ENCODE measurements around the gene MYRF.

MYRF gene

DNA sequence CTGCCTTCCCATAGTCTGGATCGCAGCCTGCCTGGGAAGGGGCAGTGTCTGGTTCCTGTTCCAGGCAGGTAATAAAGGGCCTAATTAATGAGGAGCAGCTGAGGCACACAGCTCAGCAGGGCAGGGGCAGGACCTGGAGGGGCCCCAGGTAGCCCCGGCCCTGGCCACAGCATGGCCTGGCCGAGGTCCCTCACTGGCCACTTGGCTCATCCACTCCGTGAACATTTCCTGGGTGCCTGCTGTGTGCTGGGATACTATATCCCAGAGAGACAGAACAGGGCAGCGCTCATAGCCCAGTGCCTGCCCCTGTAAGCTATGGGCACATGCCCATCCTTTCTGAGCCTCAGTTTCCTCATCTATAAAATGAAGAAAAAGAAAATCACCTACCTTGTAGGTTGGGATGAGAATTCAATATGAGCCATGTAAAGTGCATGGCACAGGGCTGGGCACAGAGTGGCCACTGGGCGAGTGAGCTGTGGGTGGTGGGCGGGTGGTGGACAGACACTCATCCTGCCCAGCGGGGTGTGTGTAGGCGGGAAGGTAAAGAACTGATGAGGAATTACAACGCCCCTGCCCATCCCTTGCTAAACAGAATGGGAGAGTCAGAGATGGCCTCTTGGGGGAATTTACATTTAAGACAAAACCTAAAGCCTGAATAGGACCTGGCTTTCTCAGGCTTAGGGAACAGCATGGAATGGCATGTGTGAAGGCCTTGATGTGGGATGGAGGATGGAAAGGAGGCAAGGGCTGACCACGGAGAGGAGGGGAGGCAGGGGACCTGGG lies 9.2 kb downstream of the MYRF start:
- no peak for DNase-seq

DNA sequence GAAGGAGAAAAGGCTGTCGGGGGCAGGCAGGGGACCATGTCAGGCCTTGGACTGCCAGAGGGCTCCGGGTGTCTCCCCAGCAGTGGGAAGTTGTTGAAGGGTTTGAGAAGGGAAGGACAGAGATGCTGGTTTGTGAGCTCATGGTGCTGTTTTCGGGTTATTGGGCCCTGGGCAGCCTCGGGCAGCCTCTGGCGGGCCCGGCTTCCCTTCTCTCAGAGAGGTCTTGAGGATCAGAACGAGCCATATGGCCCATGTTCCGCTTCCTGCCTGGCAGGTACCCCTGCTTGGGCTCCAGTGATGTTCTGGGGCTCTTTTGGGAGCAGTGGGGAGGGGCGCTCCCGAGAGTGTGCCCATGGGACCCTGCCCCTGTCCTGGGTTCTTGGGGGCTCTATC lies 9.8 kb downstream of the MYRF start:
- no peak for DNase-seq

DNA sequence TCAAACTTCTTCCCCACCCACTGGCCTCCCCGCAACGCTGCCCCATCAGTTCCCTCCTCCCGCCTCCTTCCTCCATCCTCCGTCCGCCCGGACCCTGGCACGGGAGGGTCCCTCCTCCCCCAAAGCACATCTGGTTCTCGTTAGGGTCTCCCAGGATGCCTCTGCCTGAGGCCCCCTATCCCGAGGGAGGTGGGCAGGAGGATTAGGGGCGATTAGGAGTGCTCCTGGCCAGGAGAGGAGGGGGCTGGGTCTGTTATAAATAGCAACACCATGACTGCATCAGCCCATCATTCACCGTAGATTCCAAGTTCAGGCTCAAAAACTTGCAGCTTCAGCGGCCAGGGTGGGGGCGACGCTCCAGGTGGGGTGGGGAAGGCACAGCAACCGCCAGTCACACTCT lies 10.4 kb downstream of the MYRF start:
- DNase-seq, result no peak

DNA sequence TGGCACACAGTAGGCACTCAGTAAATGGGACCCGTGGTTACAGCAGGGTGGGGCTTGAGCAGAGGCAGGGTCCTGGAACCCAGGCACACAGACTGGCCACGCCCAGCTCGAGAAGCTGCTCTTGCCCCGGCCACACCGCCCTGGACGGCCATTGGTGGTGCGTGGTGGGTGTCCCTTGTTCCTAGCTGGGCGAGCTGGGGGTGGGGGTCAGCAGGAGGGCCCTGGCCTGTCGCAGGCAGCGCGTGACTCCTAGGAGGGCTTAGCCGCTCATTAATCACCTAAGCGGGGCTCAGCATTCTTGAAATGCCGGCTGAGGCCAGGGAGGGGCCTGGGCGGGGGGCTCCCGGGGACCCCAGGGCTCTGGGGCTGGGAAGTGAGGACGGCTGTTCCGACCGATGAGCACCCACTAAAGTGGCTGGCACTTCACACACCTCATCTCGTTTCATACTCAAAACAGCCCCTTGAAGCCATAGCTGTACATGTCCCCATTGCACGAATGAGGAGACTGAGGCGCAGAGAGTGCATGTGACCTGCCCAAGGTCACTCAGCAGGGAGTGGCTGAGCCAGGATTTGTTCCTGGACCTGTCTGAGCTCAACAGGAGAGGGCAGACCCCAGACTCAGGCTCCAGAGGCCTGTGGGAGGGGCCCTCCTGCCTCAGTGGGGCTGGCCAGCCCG lies 11.6 kb downstream of the MYRF start:
- no peak for DNase-seq

DNA sequence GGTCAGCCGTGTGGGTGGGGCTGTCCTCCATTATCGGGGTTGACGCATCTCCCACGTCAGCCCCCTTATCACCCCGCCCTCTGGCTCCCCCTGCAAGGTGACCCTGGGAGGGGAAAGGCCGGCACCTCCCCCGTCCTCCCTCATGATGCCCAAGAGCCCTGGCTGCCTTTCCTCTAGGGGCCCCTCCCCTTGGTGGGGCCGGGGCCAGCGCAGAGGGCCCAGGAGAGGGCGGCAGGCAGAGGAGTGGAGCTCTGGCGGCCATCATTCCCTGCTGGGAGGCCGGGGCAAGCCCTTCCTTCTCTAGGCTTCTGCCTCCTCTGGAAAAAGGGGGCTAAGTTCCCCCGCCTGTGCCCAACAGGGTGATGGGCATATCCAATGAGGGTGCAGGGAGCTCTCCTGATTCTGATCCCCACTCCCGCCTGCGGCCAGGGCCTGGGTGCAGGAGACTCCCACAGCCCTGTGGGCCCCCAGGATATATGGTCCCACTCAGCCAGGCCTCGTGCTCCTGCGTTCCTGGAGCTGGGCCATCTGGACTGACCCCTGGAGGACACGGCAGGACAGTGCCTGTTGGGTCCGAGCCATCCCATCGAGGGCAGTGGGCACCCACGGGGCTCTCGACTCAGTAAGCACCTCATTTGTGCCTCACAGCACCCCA lies 12.3 kb downstream of the MYRF start:
- DNase-seq, result no peak

DNA sequence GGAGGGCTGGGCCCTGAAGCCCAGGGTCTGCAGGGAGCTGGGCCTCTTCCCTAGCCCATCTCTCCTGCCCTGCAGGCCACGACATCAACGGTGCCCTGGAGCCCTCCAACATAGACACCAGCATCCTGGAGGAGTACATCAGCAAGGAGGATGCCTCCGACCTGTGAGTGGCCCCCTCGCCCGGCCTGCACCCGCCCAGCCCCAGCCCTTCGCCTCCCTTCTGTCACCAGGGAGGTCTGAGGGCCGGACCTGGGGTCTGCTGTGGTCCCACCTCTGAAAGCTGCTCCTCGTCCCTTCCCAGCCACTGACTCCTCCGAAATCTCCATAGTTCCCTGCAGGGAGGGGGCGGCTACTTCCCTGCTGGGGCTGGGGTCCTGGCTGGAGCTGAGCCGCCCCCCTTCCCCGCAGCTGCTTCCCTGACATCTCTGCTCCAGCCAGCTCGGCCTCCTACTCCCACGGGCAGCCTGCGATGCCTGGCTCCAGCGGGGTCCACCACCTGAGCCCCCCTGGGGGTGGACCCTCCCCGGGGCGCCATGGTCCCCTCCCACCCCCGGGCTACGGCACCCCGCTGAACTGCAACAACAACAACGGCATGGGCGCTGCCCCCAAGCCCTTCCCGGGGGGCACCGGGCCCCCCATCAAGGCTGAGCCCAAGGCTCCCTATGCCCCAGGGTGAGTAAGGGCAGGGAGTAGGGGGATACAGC lies 13.3 kb downstream of the MYRF start:
- no peak for DNase-seq

DNA sequence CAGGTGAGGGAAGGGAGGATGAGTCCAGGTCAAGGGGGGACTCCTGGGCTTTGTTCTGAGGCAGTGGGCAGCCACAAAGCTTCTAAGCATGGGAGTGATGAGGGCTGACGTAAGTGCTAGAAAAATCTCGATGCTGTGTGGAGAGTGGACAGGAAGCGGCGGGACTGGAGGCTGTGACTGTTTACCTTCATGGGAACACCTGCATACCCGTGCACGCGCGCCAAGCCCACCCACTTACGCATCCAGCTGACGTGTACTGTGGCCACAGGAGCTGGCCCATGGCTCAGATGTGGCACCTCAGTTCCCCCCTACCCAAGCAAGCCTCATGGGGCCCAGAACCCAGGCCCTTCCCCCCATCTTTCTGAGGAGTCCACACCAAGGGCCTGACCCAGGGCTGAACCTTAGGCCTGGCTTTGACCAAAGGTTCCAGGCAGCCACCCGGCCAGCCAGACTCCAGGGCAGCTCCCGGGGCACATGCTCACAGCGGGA lies 14.0 kb downstream of the MYRF start:
- DNase-seq, result no peak

DNA sequence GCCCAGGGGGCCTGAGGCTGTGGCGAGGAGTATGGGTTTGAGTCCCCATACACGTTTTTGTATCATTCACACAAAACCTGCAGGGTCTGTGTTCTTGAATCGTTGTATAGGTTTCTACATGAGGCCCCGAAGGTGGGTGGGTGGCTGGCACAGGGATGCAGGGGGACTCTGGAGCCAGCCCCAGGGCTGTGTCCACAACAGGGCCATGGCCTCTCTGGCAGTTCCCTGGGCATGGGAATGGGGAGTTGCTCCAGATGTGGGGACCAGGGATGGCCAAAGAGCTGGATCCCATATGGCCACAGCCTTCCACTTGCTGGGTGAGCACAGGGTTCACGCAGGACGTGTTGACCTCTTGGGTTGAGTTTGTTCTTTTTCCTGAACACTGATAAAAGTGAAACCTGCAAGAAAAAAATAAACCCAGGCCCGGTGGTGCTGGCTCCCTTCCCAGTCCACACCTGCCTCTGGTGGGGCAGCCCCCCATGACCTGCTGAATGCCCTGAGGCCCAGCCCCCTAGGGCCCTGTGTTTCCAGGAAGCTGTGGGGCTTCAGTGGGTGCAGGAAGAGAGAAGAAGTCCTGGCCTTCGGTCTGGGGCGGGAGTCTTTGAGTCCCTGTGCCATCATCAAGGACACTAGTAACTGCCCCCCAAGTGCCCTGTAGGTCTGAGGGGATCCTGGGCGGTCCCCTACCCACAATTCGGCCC lies 16.1 kb downstream of the MYRF start:
- no peak for DNase-seq

DNA sequence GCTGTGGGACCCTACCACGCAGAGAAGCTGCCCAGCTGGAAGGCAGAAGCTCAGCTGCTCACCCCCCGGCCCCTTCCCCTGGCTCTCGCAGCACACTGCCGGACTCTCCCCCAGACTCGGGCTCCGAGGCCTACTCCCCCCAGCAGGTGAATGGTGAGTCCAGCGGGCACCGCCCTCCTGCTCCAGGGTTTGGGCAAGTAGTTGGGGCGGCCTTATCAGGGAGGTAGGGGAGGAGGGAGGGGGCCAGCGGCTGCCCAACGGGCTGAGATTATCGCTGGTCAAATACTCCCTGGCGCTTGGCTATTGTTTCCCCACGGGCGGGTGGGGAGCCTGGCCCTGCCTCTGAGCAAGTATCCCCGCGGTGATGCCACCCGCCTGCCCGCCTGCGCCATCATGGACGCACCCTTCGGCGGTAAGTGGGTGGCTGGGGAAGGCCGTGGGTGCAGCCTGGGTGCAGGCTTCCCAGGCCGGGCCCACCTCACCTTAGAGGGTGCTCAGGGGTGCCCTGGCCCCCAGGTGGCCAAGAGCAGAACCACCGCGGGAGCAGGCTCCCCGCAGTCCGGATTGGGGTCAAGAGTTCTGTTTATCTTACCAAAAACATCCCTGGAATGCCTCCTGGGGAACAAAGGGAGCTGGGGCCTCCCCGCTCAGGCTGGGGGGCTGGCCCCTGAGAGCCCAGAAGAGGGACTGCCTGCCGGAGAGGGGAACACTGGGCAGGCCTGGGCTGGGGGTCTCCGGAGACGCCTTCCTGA lies 16.9 kb downstream of the MYRF start:
- DNase-seq, result no peak

DNA sequence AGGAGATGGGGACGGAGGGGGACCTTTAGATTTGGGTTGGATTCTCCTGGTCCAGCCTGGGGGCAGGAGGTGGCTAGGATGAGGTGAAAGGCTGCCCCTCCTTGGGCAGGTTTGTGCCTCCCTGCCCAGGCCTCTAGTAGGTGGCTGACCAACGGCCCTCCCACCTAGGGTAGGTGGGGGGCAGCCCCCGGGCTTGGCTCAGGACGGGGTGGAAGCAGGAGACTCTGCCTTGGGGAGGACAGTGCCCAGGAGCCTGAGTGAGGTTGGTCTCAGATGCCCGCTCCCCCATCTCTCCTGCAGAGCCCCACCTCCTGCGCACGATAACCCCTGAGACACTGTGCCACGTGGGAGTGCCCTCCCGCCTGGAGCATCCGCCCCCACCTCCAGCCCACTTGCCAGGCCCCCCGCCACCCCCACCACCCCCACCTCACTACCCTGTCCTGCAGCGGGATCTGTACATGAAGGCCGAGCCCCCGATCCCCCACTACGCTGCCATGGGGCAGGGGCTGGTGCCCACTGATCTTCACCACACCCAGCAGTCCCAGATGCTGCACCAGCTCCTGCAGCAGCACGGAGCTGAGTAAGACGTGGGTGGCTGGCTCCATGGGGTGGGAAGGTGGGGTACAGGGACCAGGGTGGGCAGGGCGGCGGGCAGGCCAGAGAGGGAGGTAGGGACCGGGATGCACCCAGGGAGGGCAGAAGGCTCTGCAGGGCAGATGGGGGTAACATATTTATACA lies 17.7 kb downstream of the MYRF start:
- no peak for DNase-seq

DNA sequence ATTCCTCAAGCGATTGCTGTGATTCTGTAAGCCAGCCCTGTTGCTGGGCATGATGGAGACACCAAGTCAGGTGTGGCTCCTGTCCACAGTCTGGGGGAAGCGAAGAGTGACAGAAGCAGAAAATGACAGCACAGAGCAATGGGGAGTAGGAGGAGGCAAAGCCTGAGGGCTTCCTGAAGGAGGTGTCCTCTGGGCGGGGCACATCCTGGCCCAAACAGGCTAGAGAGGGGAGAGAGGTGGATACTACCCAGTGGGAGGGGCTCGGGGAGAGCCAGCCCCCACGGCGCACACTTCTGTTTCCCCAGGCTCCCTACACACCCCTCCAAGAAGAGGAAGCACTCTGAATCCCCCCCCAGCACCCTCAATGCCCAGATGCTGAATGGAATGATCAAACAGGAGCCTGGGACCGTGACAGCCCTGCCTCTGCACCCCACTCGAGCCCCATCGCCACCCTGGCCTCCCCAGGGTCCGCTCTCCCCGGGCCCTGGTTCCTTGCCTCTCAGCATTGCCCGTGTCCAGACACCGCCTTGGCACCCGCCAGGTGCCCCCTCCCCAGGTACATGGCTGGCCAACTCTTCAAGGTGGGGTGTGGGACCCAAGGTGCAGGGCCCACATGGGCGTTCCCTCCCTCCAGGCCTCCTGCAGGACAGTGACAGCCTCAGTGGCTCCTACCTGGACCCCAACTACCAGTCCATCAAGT lies 18.9 kb downstream of the MYRF start:
- DNase-seq, result no peak

DNA sequence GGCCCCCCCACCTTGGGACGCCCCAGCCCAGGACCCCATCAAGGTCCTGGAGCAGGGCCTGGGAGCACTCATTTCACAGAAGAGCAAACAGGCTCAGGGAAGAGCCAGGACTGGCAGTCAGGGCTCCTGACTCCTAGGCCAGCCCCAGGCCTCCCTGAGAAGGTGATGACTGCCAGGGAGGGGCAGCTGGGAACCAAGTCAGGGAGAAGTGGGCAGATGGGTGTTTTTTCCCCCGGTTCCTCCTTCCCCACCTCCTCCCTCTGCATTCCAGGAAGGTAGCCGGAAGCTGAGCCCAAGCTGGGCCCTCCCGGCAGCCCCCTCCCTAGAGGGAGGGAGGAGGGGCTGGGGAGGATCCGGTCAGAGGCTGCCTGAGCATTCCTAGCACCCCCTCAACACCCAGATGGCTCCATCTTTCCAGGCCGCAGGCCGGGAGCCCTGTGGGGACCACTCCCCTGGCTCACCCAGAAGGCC lies 19.6 kb downstream of the MYRF start:
- no peak for DNase-seq

DNA sequence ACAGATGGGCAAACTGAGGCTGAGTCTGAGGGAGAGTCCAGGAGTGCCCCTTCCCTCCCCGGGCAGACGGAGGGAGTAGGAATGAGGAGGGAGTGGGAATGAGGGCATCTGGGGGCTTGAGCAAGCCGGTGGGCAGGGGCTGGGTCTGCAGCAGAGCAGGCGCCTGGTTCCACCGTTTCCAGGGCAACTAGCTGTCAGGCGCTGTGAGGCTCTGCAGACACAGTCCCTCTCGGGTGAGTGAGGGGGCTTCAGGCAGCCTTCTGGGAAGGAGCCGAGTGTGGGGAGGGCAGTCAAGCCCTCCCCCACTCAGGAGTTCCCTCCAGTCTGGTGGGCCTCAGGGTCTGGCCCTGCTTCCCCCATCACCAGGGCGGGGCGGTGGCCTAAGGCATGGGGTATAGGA lies 20.9 kb downstream of the MYRF start:
- DNase-seq, result no peak

DNA sequence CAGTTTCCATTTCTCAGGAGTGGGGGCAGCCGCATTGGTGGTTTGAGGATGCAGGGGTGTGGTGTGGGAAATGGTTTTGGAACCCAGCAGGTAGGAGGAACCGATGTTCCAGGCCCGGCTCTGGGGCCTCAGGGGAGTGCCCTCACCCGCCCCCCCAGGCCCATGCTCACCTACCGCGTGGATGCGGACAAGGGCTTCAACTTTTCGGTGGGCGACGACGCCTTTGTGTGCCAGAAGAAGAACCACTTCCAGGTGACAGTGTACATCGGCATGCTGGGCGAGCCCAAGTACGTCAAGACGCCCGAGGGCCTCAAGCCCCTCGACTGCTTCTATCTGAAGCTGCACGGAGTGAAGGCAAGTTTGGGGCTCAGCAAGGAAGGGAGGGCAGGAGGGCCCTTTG lies 21.4 kb downstream of the MYRF start:
- DNase-seq, result no peak

DNA sequence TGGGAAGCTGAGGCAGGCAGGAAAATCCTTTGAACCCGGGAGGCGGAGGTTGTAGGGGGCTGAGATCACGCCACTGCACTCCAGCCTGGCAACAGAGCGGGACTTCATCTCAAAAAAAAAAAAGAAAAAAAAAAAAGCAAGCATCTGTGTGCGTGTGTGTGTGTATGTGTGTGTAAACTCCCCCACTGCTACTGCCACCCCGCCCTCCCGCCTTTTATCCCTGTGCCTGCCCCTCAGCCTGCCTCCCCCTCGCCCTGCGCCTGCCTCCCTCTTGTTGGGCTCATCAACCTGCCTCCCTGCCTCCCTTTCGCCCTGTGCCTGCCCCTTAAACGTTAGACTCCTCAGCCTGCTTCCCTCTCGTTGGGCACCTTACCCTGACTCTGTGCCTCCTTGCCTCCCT lies 22.0 kb downstream of the MYRF start:
- DNase-seq, result no peak

DNA sequence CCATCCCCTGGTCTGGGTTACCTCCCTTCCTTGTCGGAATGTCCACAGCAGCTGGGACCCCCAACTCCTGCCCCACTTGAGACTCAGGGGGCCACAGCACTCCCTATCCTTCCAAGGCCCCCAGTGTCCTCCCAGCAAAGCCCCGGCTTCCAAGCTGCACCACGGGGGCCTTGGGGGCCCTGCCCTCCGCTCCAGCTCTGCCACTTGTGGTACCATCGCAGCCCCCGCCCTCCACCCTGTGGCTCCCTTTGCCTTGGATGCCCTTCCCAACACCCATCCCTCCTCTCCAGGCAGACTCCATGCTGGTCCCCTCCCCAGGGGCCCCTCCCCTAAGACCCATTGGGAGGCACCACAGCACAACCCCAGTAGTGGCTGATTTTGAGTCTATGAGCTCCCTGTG lies 22.7 kb downstream of the MYRF start:
- DNase-seq, result no peak

DNA sequence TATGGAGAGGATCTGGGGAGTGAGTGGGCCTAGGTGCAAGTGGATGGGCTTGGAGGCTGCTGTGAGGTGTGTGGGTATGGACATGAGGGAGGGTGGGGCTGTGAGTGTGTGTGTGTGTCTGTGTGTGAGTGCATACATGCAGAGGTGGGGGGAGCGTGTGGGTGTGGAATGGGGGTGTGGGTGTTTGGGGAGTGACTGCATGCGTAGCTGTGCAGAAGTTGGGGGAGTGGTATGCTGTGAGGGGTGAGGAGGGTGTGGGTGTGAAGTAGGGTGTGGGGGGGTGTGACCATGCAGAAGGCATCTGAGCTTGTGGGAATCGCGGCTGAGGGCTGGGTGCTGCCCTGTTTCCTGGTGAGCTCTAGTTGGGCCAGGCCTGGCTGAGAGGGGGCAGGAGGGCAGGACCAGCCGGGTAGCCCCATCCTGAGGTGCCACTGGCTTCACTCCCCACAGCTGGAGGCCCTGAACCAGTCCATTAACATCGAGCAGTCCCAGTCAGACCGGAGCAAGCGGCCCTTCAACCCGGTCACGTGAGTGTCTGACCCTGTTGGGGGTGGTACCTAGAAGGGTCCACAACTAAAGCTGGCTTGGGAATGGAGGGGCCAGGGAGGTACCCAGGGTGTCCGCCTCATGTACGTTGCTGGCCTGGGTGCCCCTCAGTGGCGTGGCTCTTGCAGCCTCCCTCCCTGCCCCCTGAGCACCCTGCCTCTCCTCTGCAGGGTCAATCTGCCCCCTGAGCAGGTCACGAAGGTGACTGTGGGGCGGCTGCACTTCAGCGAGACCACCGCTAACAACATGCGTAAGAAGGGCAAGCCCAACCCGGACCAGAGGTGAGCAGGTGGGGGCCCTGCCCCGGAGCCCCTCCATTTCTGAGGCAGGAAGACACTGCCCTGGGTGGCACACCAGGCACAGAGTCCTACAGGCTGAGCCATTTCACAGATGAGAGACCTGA lies 23.4 kb downstream of the MYRF start:
- no peak for DNase-seq

DNA sequence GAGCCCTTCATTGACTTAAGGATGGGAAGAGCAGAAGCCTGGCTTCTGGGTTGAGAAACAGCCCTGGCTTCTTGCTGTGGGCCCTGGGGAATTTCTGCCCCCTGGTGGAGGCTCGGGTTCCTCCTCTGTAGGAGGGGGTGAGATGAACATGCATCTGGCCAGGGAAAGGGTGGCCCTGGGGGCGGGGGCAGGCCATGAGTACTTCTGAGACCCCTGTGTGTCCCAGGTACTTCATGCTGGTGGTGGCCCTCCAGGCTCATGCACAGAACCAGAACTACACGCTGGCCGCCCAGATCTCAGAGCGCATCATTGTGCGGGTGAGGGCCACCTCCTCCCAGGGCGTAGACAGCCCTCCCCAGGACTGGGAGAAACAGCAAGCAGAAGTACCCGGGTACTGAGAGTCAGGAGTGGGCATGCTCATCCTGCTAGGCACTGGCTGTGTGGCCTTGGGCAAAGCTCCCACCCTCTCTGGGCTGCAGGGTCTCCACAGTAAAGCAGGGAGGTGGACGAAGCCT lies 24.2 kb downstream of the MYRF start:
- peak in 3 of 5 donors; percentile 27 to 62 (median 27) for DNase-seq

Data from T-helper 1 cell (primary cell).